Adrenal gland (tissue), 12 donors: Measurements from ENCODE around the gene RBM19. TPM values are rescaled to one million over a fixed set of nuclear protein-coding genes. Genes with fewer than 3 reads are reported as not detected.

Source experiments
- DNase-seq, 7 donors: peaks; one replicate each; pipeline ENCODE4 v3.0.0-alpha.2; 2019 to 2020
- H3K27ac ChIP-seq, 5 donors: fragments of 200-600 bp; sonication (generic) in 4 of 5; 1 replicate in 3 of 5; 2 replicates in 2 of 5; pipeline versions ENCODE4 v1.5.1 to v1.8.0; 2016 to 2020; ENCODE audit warnings: mild to moderate bottlenecking in 1 of 5
- H3K27me3 ChIP-seq: fragments of 200-600 bp; 2 replicates; pipeline ENCODE4 v1.8.0; 2021
- H3K36me3 ChIP-seq, 2 donors: fragments of 200-600 bp; replicated peaks in 1 of 2; 1 replicate in 1 of 2; 2 replicates in 1 of 2; pipeline versions ENCODE4 v1.5.1 to v1.8.0; 2018 to 2022
- H3K4me1 ChIP-seq, 2 donors: fragments of 200-600 bp; replicated peaks in 1 of 2; 1 replicate in 1 of 2; 2 replicates in 1 of 2; pipeline versions ENCODE4 v1.5.1 to v1.8.0; 2018 to 2021
- H3K4me3 ChIP-seq, 4 donors: fragments of 200-600 bp; sonication (generic) in 3 of 4; one replicate each; pipeline ENCODE4 v1.5.1; 2016 to 2018
- H3K9me3 ChIP-seq, 3 donors: fragments of 200-600 bp; sonication (generic) in 1 of 3; replicated peaks in 1 of 3; 1 replicate in 2 of 3; 2 replicates in 1 of 3; pipeline versions ENCODE4 v1.5.1 to v1.8.0; 2016 to 2021
- CTCF ChIP-seq, 6 experiments: fragments of 450-650 bp in 4 of 6; fragments of 200-600 bp in 2 of 6; sonication (generic) in 1 of 6; IDR thresholded peaks; 1 replicate in 5 of 6; 2 replicates in 1 of 6; pipeline versions ENCODE4 v1.5.1 to v1.8.0; 2016 to 2021; ENCODE audit warnings: antibody characterized with exemption in 6 of 6, mild to moderate bottlenecking in 2 of 6, moderate library complexity in 1 of 6
- POLR2A ChIP-seq, 2 donors: fragments of 450-650 bp; IDR thresholded peaks; one replicate each; pipeline ENCODE4 v1.6.1; 2017; ENCODE audit warnings: antibody characterized with exemption in 2 of 2, mild to moderate bottlenecking in 2 of 2, moderate library complexity in 1 of 2
- WGBS, 4 donors: extraction: QIAGEN DNeasy Blood & Tissue Kit in 2 of 4; methylation state at CpG; one replicate each; pipeline versions ENCODE4 v1.1.5 to v1.1.7; 2013 to 2017; 5-methylcytosine and 5-hydroxymethylcytosine counted together
- intact Hi-C, 2 donors: fragments of 100-400 bp; cut with DNase I; formaldehyde crosslinking; loops; one replicate each; pipeline versions ENCODE4 v1.14.1 to v1.15.0; 2022 to 2023
- polyA plus RNA-seq, 3 donors: library from polyadenylated mRNA; stranded (reverse); fragments of 200-250 nt in 2 of 3; fragments of 350-450 nt in 1 of 3; fragmentation: Illumina TruSeq in 1 of 3; extraction: RNeasy Lipid Tissue Mini Kit (QIAGEN cat#74804) in 1 of 3; gene quantifications; one replicate each; pipeline ENCODE4 v1.2.3, GENCODE V29; 2013 to 2014
- total RNA-seq, 9 donors: library from RNA; depleted of rRNA in 4 of 9; stranded (reverse); fragments of >200 nt in 4 of 9; fragments of 120-200 nt in 1 of 9; fragmentation: NEBNext Ultra II Directional in 1 of 9; extraction: Animal tissue kit (Norgen Biotek cat#: 25700) in 1 of 9; gene quantifications; one replicate each; pipeline versions ENCODE4 v1.1.0 to v1.2.4, GENCODE V29; 2013 to 2023
- donor health status: healthy with polysubstance abuse.
- donor health status: Bipolar disorder and iron deficiency.
- donor health status: DM: yes; HTN: yes; CAD: no.
- donor health status: DM: no; HTN: no; CAD: no.
- donor health status: DM: no; HTN: no; CAD: no.
- donor health status: DM: yes; HTN: yes; CAD: no.

RBM19 gene
- total and polyA plus RNA-seq, 12 donors = 19.6 to 71.4 (median 33.1) TPM

DNA sequence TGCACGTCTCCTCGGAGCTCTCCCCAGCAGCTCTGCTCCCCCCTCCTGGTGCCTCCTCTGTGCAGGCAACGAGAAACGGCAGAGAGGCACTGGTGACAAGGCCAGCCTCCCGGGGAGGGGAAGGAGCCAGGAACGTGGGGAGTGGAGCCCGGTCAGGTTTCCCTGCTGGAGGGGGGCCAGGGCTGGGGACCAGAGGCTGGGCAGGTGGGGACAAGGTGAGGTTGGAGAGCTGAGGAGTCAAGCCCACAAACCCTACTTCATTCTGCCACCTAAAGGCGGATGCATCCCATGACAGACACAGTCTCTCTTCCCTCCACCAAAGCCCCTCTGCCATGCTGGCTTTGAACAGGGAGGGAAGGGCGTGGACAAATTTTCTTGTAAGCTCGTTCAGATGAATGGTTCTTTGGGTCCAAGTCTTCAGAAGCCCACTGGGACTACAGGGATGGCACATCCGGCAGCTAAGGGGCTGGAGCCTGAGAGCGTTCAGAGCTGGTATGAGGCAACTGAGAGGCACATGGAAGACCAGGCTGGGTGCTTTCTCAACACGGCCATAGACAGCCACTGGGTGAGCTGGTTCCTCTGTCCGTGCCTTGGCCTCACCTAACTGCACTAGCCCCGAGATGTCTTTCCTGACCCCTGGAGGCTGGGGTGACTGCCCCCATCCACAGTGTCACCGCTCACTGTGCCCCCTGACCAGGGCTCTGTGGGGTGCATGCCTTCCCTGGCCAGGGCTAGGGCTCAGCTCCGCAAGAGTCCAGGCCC lies 105.9 kb downstream of the RBM19 start:
- Histone ChIP-seq H3K27ac (no peak overlapping the region), H3K27me3 (no peaks in the 10 kb centered on the region), H3K4me3 (no peak overlapping the region), H3K4me1 (no peaks in the 10 kb centered on the region), H3K36me3 (peaks cover 0 to 9% of the 10 kb centered on the region in 2 donors), H3K9me3 (no peaks in the 10 kb centered on the region)
- WGBS, 4 donors = 84 to 91% (median 85%) methylated on average over 12 to 17 of the region's 17 CpGs
- TF ChIP-seq CTCF (IDR thresholded peaks at IDR 0.05) (no peak), POLR2A (IDR thresholded peaks at IDR 0.05) (no peak)
- intact Hi-C loops = no loop called here
- no peak for DNase-seq

DNA sequence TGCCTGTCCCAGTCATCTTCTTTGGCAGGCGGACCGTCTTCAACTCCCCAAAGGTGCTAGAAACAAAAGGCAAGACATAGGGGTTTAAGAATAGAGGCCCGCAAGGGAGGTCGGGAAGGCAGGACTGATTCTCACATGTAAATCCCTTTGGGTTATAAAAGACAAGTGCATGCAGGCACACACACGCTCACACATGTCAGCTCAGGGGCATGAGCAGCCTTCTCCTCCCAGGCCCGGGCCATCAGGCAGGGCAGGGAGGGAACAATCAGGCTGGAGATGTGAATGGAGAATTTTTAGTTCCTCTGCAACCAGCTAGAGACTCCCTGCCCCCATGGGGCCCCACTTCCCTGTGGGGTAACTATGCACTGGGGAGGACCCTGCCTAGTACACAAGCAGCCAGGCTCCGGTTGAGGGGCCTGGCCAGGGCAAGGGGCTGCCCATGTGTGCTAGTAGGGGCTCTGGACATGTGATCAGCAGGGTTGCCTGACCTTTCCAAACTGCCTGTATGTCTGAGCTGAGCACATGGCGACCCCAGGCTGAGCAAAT lies 107.2 kb downstream of the RBM19 start:
- intact Hi-C loops = no loop called here
- Histone ChIP-seq H3K4me3 (no peak overlapping the region), H3K27ac (no peak overlapping the region), H3K27me3 (no peaks in the 10 kb centered on the region), H3K9me3 (no peaks in the 10 kb centered on the region), H3K36me3 (peaks cover 0 to 9% of the 10 kb centered on the region in 2 donors), H3K4me1 (no peaks in the 10 kb centered on the region)
- WGBS, 4 donors = 80 to 90% (median 87%) methylated on average over 6 to 8 of the region's 8 CpGs
- no peak for DNase-seq
- TF ChIP-seq CTCF (IDR thresholded peaks at IDR 0.05) (no peak), POLR2A (IDR thresholded peaks at IDR 0.05) (no peak)

DNA sequence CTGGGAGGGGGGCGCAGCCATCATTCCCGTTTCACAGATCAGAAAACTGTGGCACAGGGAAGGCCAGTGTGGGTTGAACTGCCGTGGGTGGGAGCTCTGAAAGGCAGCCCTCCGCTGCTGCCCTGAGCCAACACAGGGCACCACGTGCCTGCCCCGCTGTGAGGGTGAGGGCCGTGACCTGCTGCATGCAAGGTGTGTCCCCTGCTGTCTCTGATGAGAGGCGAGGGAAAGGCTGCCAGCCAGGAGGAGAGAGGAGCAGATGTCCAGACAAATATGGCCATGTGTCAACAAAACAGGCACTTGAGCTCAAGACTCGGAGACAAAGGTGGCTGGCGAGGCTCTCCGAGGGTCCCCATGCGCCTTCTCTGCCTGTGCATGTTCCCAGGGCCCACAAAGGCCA lies 108.8 kb downstream of the RBM19 start:
- no peak overlapping the region for H3K4me3 ChIP-seq
- H3K27ac ChIP-seq = no peak overlapping the region
- 89 to 98% (median 94%) methylated on average over 7 to 12 of the region's 12 CpGs for WGBS, 4 donors
- no peaks in the 10 kb centered on the region for H3K27me3 ChIP-seq
- no peaks in the 10 kb centered on the region for H3K9me3 ChIP-seq
- intact Hi-C loops = no loop called here
- no peak for DNase-seq
- TF ChIP-seq CTCF (IDR thresholded peaks at IDR 0.05) (no peak), POLR2A (IDR thresholded peaks at IDR 0.05) (no peak)
- no peaks in the 10 kb centered on the region for H3K4me1 ChIP-seq
- H3K36me3 ChIP-seq = peaks cover 0 to 9% of the 10 kb centered on the region in 2 donors

DNA sequence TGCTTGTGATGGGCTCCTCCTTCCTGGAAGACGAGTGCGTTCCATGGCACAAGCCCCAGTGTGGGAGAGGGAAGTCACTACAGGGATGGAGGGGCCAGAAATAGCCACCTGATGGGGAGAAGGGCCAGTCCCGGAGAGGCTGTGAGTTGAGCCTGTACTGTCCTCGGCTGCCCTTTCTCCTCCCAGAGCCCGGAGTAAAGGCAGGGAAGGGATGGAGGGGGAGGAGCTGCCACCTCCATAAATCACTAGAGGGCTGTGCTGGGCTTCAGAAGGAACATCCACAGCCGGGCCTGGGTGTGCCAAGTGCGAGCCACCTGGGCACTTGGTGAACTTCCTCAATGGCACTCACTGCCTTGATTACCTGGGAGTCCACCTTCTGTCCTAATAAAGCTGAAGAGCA lies 110.1 kb downstream of the RBM19 start:
- no peak for DNase-seq
- H3K9me3 ChIP-seq = no peaks in the 10 kb centered on the region
- no peaks in the 10 kb centered on the region for H3K27me3 ChIP-seq
- WGBS, 4 donors = 78 to 86% (median 82%) methylated on average over 5 to 7 of the region's 7 CpGs
- intact Hi-C loops = no loop called here
- no peak overlapping the region for H3K27ac ChIP-seq
- H3K36me3 ChIP-seq = peaks cover 0 to 9% of the 10 kb centered on the region in 2 donors
- H3K4me3 ChIP-seq = no peak overlapping the region
- no peak for TF ChIP-seq POLR2A (IDR thresholded peaks at IDR 0.05)
- no peak for TF ChIP-seq CTCF (IDR thresholded peaks at IDR 0.05)
- no peaks in the 10 kb centered on the region for H3K4me1 ChIP-seq
